ENCODE data around the gene SEPTIN2. TPM values are rescaled to one million over a fixed set of nuclear protein-coding genes. Genes with fewer than 3 reads are reported as not detected.

The SEPTIN2 gene
- 100 to 1,000 TPM; 298 to 321 (median 299) TPM for total RNA-seq

DNA sequence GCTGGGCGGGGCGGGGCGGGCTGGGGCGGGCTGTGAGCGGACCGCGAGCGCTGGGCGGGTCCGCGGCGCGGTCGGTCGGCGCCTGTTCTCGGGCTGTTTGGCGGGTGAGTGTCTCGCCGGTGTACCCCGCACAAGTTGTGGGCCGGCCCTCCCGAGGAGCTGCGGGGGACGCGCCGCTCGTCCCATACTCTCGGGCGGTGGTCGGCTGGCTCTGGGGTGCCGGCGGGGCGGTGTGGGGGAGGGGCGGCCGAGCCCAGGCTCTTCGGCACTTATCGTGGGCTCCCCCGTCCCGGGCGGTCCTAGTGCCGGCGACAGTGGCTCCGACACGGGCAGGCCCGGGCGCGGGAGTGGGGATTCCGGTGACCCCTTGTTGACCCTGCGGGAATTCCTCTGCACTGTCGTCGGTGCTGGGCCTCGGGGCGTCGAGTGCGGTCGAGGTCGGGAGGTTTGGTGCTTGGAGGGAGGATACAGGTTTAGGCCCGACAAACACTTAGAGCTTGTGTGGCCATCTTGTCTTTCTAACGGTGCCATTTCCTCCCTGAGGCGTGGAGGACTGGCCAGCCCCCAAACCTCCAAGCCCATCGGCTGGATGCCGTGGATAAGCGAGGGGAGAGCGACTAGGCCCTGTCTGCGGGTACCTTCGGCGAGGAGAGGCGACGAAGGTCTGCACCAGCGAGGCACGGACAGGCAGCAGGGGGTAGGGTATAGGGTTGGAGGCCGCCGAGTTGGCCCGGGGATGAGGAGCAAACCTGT lies at the start of gene SEPTIN2:
SEPTIN2 (plus strand) TSS at position 47 of the 753 bp plus-strand sequence. CDS start 8,308 bp downstream, outside the sequence.
- peak; percentile 64 to 73 for DNase-seq (ENCODE audit: low spot score in 2 of 2)
- TF ChIP-seq POLR2AphosphoS5 (IDR thresholded peaks at IDR 0.05) (peak; percentile 23 to 66 (median 54)), POLR2A (IDR thresholded peaks at IDR 0.05) (peak; percentile 47)
- TF ChIP-seq, protein P1, sequence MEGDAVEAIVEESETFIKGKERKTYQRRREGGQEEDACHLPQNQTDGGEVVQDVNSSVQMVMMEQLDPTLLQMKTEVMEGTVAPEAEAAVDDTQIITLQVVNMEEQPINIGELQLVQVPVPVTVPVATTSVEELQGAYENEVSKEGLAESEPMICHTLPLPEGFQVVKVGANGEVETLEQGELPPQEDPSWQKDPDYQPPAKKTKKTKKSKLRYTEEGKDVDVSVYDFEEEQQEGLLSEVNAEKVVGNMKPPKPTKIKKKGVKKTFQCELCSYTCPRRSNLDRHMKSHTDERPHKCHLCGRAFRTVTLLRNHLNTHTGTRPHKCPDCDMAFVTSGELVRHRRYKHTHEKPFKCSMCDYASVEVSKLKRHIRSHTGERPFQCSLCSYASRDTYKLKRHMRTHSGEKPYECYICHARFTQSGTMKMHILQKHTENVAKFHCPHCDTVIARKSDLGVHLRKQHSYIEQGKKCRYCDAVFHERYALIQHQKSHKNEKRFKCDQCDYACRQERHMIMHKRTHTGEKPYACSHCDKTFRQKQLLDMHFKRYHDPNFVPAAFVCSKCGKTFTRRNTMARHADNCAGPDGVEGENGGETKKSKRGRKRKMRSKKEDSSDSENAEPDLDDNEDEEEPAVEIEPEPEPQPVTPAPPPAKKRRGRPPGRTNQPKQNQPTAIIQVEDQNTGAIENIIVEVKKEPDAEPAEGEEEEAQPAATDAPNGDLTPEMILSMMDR (IDR thresholded peaks at IDR 0.05): no peak
- intact Hi-C loops (cut with DNase I; ENCODE audit: low total_unique reads): no loop called here
- Histone ChIP-seq H3K27ac (peak within 1 kb of the TSS; percentile 96 to 99), H3K36me3 (no peaks in the 10 kb centered on the region), H3K27me3 (no peaks in the 10 kb centered on the region), H3K9me3 (no peaks in the 10 kb centered on the region), H3K4me3 (peak within 1 kb of the TSS; percentile 63 to 90 (median 86)), H3K4me1 (peaks cover 0 to 18% of the 10 kb centered on the region in 2 donors)

DNA sequence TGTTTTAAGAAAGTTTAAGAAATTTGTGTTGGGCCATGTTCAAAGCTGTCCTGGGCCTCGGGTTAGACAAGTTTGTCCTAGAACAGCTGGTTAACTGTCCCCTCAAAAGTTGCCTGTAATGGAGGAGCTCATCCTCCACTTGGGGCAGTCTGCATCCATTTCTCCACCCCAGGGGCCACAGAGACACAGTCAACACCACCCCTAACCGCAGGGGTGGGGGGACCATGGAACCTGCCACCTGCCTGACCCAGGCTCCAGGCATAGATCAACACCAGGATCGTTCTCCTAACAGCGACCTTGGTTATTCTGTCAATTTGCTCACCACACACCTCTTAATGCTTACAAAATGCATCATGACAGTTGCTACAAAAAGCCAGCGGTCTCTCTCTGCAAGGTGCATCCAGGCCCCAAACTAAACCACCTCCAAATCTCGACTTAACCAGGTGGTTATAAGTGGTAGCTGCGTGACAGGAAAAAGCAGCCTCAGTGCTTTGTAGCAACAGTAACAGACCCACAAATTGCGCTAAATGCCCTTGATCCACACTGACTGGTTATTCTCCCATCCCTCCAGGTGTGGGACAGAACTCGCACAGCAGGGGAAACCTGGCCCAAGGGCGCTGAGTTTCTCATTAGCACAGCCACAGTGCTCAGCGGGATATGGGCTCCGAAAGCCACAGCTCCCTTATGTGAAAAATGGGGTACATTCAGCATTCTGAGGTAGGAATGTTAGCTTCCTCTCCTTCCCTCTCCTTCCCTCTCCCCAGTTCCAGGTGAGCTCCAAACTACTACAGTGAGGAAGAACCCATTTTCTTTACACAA lies 48.3 kb upstream of the SEPTIN2 start:
- H3K4me3 ChIP-seq: no peak overlapping the region
- no peaks in the 10 kb centered on the region for H3K36me3 ChIP-seq
- intact Hi-C loops (cut with DNase I; ENCODE audit: low total_unique reads): no loop called here

DNA sequence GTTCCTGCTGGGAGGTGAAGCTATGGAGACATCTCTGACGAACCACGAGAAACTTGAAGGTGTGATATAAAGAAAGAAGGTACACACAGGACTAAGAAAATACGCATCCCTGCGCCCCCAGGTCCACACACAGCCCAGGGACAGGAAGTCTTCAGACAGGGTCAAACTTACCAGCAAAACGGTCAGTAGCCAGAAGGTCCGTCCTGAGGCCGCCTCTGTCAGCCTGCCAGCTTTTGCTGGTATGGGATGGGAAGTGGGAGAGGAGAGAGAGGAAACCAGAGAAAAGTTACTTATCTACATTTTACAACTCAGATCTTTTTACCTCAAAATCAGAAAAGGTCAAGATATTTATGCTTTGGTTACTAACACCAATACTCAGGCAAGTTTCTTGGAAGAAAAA lies 47.4 kb upstream of the SEPTIN2 start:
- Histone ChIP-seq H3K27me3 (no peaks in the 10 kb centered on the region), H3K9me3 (no peaks in the 10 kb centered on the region), H3K27ac (no peak overlapping the region), H3K4me3 (no peak overlapping the region), H3K36me3 (no peaks in the 10 kb centered on the region), H3K4me1 (peaks cover 9 to 25% of the 10 kb centered on the region in 2 donors)
- no peak for DNase-seq (ENCODE audit: low spot score in 2 of 2)
- TF ChIP-seq POLR2A (IDR thresholded peaks at IDR 0.05): no peak
- TF ChIP-seq, protein P1 (IDR thresholded peaks at IDR 0.05): no peak
- TF ChIP-seq POLR2AphosphoS5 (IDR thresholded peaks at IDR 0.05): no peak
- intact Hi-C loops (cut with DNase I; ENCODE audit: low total_unique reads): no loop called here

More for the DNA sequence above, 48.3 kb upstream of the SEPTIN2 start:
- H3K9me3 ChIP-seq: no peaks in the 10 kb centered on the region
- H3K27me3 ChIP-seq: no peaks in the 10 kb centered on the region
- H3K27ac ChIP-seq: no peak overlapping the region
- DNase-seq (ENCODE audit: low spot score in 2 of 2): no peak
- peaks cover 9 to 23% of the 10 kb centered on the region in 2 donors for H3K4me1 ChIP-seq
- TF ChIP-seq, protein P1 (IDR thresholded peaks at IDR 0.05): no peak
- TF ChIP-seq POLR2AphosphoS5 (IDR thresholded peaks at IDR 0.05) (no peak), POLR2A (IDR thresholded peaks at IDR 0.05) (no peak)

DNA sequence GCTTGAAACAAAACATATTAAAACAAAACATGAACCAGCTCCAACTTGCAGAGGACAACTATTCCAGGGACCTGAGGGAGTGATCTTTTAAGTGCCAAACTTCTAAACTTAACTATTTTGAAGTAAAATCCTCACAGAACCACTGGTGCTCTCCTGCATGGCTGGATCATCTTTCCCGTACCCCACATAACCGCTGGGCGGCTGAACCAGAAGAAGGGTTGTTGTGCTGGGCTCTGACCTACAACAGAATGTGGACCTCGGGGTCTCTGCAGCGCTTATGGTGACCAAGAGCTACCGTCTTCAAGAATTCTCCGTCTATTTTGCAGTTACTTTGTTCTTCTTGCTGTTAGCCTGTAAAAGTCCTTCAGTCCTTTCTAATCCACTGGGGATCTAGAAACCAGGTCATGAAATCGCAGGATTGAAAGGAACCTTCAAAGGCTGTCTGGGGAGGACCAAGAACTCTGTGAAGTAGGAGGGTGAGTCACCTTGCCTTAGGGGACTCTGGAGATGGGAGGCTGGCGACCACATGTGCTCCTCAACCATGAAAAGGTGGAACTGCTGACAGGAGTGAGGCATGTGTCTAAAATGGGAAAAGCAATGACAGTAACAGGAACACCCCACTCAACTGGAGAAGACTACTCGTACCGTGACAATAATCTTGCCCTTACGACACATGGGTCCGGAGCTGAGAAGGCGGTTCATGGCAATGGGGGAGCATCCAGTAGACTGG lies 46.8 kb upstream of the SEPTIN2 start:
- intact Hi-C loops (cut with DNase I; ENCODE audit: low total_unique reads): no loop called here

More for the DNA sequence above, 46.8 kb upstream of the SEPTIN2 start:
- H3K27me3 ChIP-seq: no peaks in the 10 kb centered on the region
- no peak overlapping the region for H3K4me3 ChIP-seq
- H3K36me3 ChIP-seq: no peaks in the 10 kb centered on the region
- H3K27ac ChIP-seq: no peak overlapping the region
- H3K4me1 ChIP-seq: peaks cover 9 to 29% of the 10 kb centered on the region in 2 donors
- H3K9me3 ChIP-seq: no peaks in the 10 kb centered on the region
- no peak for DNase-seq (ENCODE audit: low spot score in 2 of 2)
- TF ChIP-seq POLR2AphosphoS5 (IDR thresholded peaks at IDR 0.05) (no peak), POLR2A (IDR thresholded peaks at IDR 0.05) (no peak)
- TF ChIP-seq, protein P1 (IDR thresholded peaks at IDR 0.05): no peak

Measured in breast epithelium (tissue), 4 donors.